CD4-positive, alpha-beta T cell treated with Interleukin-17A for 4 hours (primary cell): ENCODE results near the gene KIRREL3.

Source experiments
- DNase-seq: peaks from one replicate; pipeline ENCODE4 v3.0.0-alpha.2; 2020; ENCODE audit warnings: mixed read lengths

Gene KIRREL3

GRCh38 chr11:126863294-126863997 lies 137.1 kb downstream of the KIRREL3 start:
- DNase-seq = no peak

GRCh38 chr11:126862664-126863243 lies 137.8 kb downstream of the KIRREL3 start:
- DNase-seq = no peak

- DNase-seq = no peak
Measured at GRCh38 chr11:126861796-126862459, 138.6 kb downstream of the KIRREL3 start.

- DNase-seq = no peak
Measured at GRCh38 chr11:126857860-126858808, 142.4 kb downstream of the KIRREL3 start.

- DNase-seq = no peak
Measured at GRCh38 chr11:126855536-126855935, 145.0 kb downstream of the KIRREL3 start.

- DNase-seq = no peak
Measured at GRCh38 chr11:126853732-126854131, 146.8 kb downstream of the KIRREL3 start.

GRCh38 chr11:126844789-126845188 lies 155.8 kb downstream of the KIRREL3 start:
- no peak for DNase-seq

GRCh38 chr11:126843096-126843495 lies 157.5 kb downstream of the KIRREL3 start:
- DNase-seq = no peak

GRCh38 chr11:126841999-126842398 lies 158.6 kb downstream of the KIRREL3 start:
- no peak for DNase-seq

- DNase-seq = no peak
Measured at GRCh38 chr11:126840975-126841374, 159.6 kb downstream of the KIRREL3 start.

GRCh38 chr11:126840201-126840886 lies 160.2 kb downstream of the KIRREL3 start:
- no peak for DNase-seq

- no peak for DNase-seq
Measured at GRCh38 chr11:126839496-126839895, 161.1 kb downstream of the KIRREL3 start.

GRCh38 chr11:126838779-126839178 lies 161.8 kb downstream of the KIRREL3 start:
- no peak for DNase-seq

- no peak for DNase-seq
Measured at GRCh38 chr11:126837581-126837980, 163.0 kb downstream of the KIRREL3 start.

- DNase-seq = no peak
Measured at GRCh38 chr11:126834573-126834972, 166.0 kb downstream of the KIRREL3 start.

- DNase-seq = no peak
Measured at GRCh38 chr11:126834149-126834548, 166.4 kb downstream of the KIRREL3 start.

GRCh38 chr11:126833065-126833464 lies 167.5 kb downstream of the KIRREL3 start:
- DNase-seq = no peak

GRCh38 chr11:126832387-126832786 lies 168.2 kb downstream of the KIRREL3 start:
- DNase-seq = no peak

- DNase-seq = no peak
Measured at GRCh38 chr11:126830216-126830806, 170.3 kb downstream of the KIRREL3 start.

GRCh38 chr11:126829716-126830115 lies 170.9 kb downstream of the KIRREL3 start:
- no peak for DNase-seq

- no peak for DNase-seq
Measured at GRCh38 chr11:126824035-126824607, 176.4 kb downstream of the KIRREL3 start.

GRCh38 chr11:126823274-126823673 lies 177.3 kb downstream of the KIRREL3 start:
- no peak for DNase-seq
